Heart right ventricle (tissue), 16 donors: ENCODE results near the gene RAPGEF5. TPM values are rescaled to one million over a fixed set of nuclear protein-coding genes. Genes with fewer than 3 reads are reported as not detected.

ENCODE experiments used
- ATAC-seq, 8 donors: fragments of 200-7000 bp; cut with Tn5 transposase; one replicate each; pipeline ENCODE4 v1.9.1; 2020; ENCODE audit warnings: mild to moderate bottlenecking in 8 of 8, moderate library complexity in 8 of 8, moderate number of reproducible peaks in 1 of 8
- DNase-seq, 2 donors: peaks; one replicate each; pipeline ENCODE4 v3.0.0-alpha.2; 2020
- H3K27ac ChIP-seq, 10 donors: fragments of 200-600 bp; sonication (generic) in 2 of 10; one replicate each; pipeline versions ENCODE4 v1.5.0 to v1.8.0; 2020 to 2022; ENCODE audit warnings: mild to moderate bottlenecking in 3 of 10
- H3K27me3 ChIP-seq, 7 donors: fragments of 200-600 bp; one replicate each; pipeline ENCODE4 v1.8.0; 2021 to 2022; ENCODE audit warnings: mild to moderate bottlenecking in 2 of 7
- H3K36me3 ChIP-seq, 9 donors: fragments of 200-600 bp; sonication (generic) in 1 of 9; one replicate each; pipeline versions ENCODE4 v1.5.0 to v1.8.0; 2020 to 2022; ENCODE audit warnings: mild to moderate bottlenecking in 2 of 9
- H3K4me1 ChIP-seq, 9 donors: fragments of 200-600 bp; sonication (generic) in 1 of 9; one replicate each; pipeline versions ENCODE4 v1.5.0 to v1.8.0; 2020 to 2022; ENCODE audit warnings: mild to moderate bottlenecking in 4 of 9
- H3K4me3 ChIP-seq, 10 donors: fragments of 200-600 bp; sonication (generic) in 2 of 10; one replicate each; pipeline versions ENCODE4 v1.5.0 to v1.8.0; 2020 to 2022; ENCODE audit warnings: mild to moderate bottlenecking in 7 of 10, moderate library complexity in 2 of 10
- H3K9me3 ChIP-seq, 11 donors: fragments of 200-600 bp in 10 of 11; sonication (generic) in 2 of 11; one replicate each; pipeline versions ENCODE4 v1.5.0 to v1.8.0; 2013 to 2022; ENCODE audit warnings: mild to moderate bottlenecking in 2 of 11, control low read depth in 1 of 11, moderate library complexity in 1 of 11
- CTCF ChIP-seq, 9 donors: fragments of 200-600 bp; sonication (generic) in 2 of 9; IDR thresholded peaks; one replicate each; pipeline versions ENCODE4 v1.5.0 to v1.8.0; 2021 to 2022; ENCODE audit warnings: antibody characterized with exemption in 9 of 9, mild to moderate bottlenecking in 5 of 9, moderate library complexity in 1 of 9
- WGBS, 2 donors: extraction: QIAGEN DNeasy Blood & Tissue Kit; methylation state at CpG; one replicate each; pipeline ENCODE4 v1.1.7; 2013; ENCODE audit warnings: inconsistent platforms in 1 of 2; 5-methylcytosine and 5-hydroxymethylcytosine counted together
- intact Hi-C, 10 donors: fragments of 100-400 bp; cut with DNase I; formaldehyde crosslinking; loops; one replicate each; pipeline versions ENCODE4 v1.11.1 to v1.14.2; 2022
- long read RNA-seq, 3 donors: library from polyadenylated mRNA; unstranded; transcript quantifications; one replicate each; pipeline ENCODE4 v2.0.0, GENCODE V29; 2020 to 2021
- polyA plus RNA-seq, 2 donors: library from polyadenylated mRNA; stranded (reverse); fragments of 200-250 nt; gene quantifications; one replicate each; pipeline ENCODE4 v1.2.3, GENCODE V29; 2013
- total RNA-seq, 10 donors: library from RNA; stranded (reverse); fragmentation: NEBNext Ultra II Directional in 3 of 10; extraction: Animal tissue kit (Norgen Biotek cat#: 25700) in 3 of 10; gene quantifications; one replicate each; pipeline versions ENCODE4 v1.2.1 to v1.2.4, GENCODE V29; 2021 to 2023
- donor health status: Arrhythmogenic right ventricular cardiomyopathy.
- donor health status: ischemic (EF 13 %, LVEDD 7.1; RV severe dilation, severe dysfunction).
- donor health status: healthy with polysubstance abuse.
- donor health status: DM: no; HTN: yes; CAD: no.
- donor health status: DM: no; HTN: no; CAD: no.
- donor health status: ischemic (EF 25% LVEDD 6.9; RV normal size, moderate dysfunction).
- donor health status: ischemic (EF 25% LVEDD 5.7; RV mildly dilated, moderate dysfunction).
- donor health status: healthy.
- donor health status: DM: yes; HTN: yes; CAD: no.
- donor health status: Ischemic cardiomyopathy.
- donor health status: ischemic (EF 35%, LVEDD 5.7; RV mildly dilated, moderate dysfunction).
- donor health status: nonischemic (EF 11% LVEDD 7.7; RV severe dilation, severe dysfunction).
- donor health status: DM: yes; HTN: yes; CAD: no.
- donor health status: PGD.
- donor health status: ischemic (EF 29% LVEDD 5.4; RV normal size, mild dysfunction).
- donor health status: nonischemic (EF 23%, LVEDD 6.1; RV moderate dilation, normal function).

Gene RAPGEF5
- total RNA-seq, result 10 to 100 TPM in 9 of 10 donors, 1 to 10 TPM in 1; 9.2 to 33.3 (median 15.3) TPM
- polyA plus RNA-seq, result 1 to 10 TPM; 4.3 to 5.7 TPM
- long read RNA-seq, donor 1, partial matches to known transcripts, result 1 of 1 reads
- long read RNA-seq, donor 1, other reads (novel, unspliced or antisense), result 0 of 1 reads
- long read RNA-seq, donor 2, partial matches to known transcripts, result 0 of 1 reads
- long read RNA-seq, donor 2, other reads (novel, unspliced or antisense), result 1 of 1 reads
- long read RNA-seq, donor 3, partial matches to known transcripts, result 2 of 4 reads
- long read RNA-seq, donor 3, other reads (novel, unspliced or antisense), result 2 of 4 reads

GRCh38 chr7:22356701-22357310, at the start of gene RAPGEF5:
Gene RAPGEF5 (minus strand): TSS chr7:22357154. CDS start chr7:22357060, 94 bp downstream.
- H3K27me3 ChIP-seq, result peaks cover 0 to 41% (median 19%) of the 10 kb centered on the region in 7 donors
- ATAC-seq (peak in 7 of 8 donors; percentile 17 to 58 (median 35)), DNase-seq (peak in 1 of 2 donors; percentile 14)
- peaks cover 0 to 20% (median 5%) of the 10 kb centered on the region in 11 donors for H3K9me3 ChIP-seq
- H3K36me3 ChIP-seq, result no peaks in the 10 kb centered on the region
- peak within 1 kb of the TSS in 6 of 10 donors; percentile 23 to 59 (median 32) for H3K27ac ChIP-seq
- peak within 1 kb of the TSS; percentile 21 to 63 (median 50) for H3K4me3 ChIP-seq
- intact Hi-C loops, result loop anchor here in 4 of 10 donors (10.0 kb wide), 2 partner anchors 88 to 128 kb away; no protein-coding TSS in a partner anchor
- H3K4me1 ChIP-seq, result peaks cover 0 to 22% (median 8%) of the 10 kb centered on the region in 9 donors
- 1% methylated on average over 45 to 92 of the region's 95 CpGs for WGBS, 2 donors
- peak in 2 of 9 donors; percentile 5 to 9 for TF ChIP-seq CTCF (IDR thresholded peaks at IDR 0.05)

GRCh38 chr7:22406715-22407114, 49.8 kb upstream of the RAPGEF5 start:
- DNase-seq (no peak), ATAC-seq (no peak)
- WGBS, 2 donors, result 95 to 96% methylated on average over 4 of the region's 4 CpGs
- Histone ChIP-seq H3K9me3 (no peaks in the 10 kb centered on the region), H3K27ac (no peak overlapping the region), H3K4me3 (no peak overlapping the region), H3K4me1 (no peaks in the 10 kb centered on the region), H3K27me3 (no peaks in the 10 kb centered on the region), H3K36me3 (no peaks in the 10 kb centered on the region)
- intact Hi-C loops, result no loop called here
- TF ChIP-seq CTCF (IDR thresholded peaks at IDR 0.05), result no peak

GRCh38 chr7:22404421-22405023, 47.6 kb upstream of the RAPGEF5 start:
- H3K36me3 ChIP-seq, result no peaks in the 10 kb centered on the region
- no peak overlapping the region for H3K4me3 ChIP-seq
- DNase-seq (no peak), ATAC-seq (no peak)
- H3K9me3 ChIP-seq, result no peaks in the 10 kb centered on the region
- H3K4me1 ChIP-seq, result no peaks in the 10 kb centered on the region
- intact Hi-C loops, result no loop called here
- no peak overlapping the region for H3K27ac ChIP-seq
- 81 to 85% methylated on average over 3 of the region's 3 CpGs for WGBS, 2 donors
- no peaks in the 10 kb centered on the region for H3K27me3 ChIP-seq
- TF ChIP-seq CTCF (IDR thresholded peaks at IDR 0.05), result no peak

- ATAC-seq (no peak), DNase-seq (no peak)
- intact Hi-C loops, result no loop called here
- H3K9me3 ChIP-seq, result no peaks in the 10 kb centered on the region
- H3K27me3 ChIP-seq, result no peaks in the 10 kb centered on the region
- H3K36me3 ChIP-seq, result no peaks in the 10 kb centered on the region
- H3K4me3 ChIP-seq, result no peak overlapping the region
- H3K4me1 ChIP-seq, result no peaks in the 10 kb centered on the region
- TF ChIP-seq CTCF (IDR thresholded peaks at IDR 0.05), result no peak
- no peak overlapping the region for H3K27ac ChIP-seq
- WGBS, 2 donors, result 92 to 94% methylated on average over 2 of the region's 2 CpGs
Measured at GRCh38 chr7:22403344-22403743, 46.4 kb upstream of the RAPGEF5 start.
